NCI-H1417 treated with DMSO at 0.1 percent for 48 hours (cell line): ENCODE results near the gene C1orf87.

ENCODE experiments used
- DNase-seq: peaks from one replicate; lab custom pipeline; 2025; lab: John Stamatoyannopoulos, UW

The C1orf87 gene, protein sequence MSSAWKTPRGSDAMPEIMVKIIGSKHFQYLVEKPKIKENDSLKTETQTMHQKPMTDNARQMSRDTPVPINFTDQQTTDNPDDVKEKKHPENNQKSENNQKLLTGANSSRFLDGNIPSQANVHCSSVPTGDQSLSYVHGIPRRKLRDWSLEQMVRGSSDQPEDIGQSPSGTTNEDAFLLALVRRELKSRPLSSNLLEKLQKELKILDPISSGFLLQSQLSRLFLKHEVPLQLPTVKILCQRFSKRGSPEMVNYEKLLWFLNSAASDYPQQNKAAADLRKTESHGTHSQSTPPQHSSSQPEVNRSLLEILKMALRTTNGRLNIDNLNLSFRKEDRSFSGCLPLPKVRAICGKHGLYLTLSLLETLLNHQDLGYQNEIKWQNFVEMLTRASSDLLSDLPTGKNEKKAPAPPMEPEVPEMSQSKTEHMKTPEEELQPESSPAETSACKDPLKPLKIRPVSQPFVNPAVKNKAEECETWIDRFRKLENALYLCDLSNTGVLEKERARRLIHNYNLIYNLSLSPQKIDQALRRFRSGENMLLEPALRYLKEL

DNA sequence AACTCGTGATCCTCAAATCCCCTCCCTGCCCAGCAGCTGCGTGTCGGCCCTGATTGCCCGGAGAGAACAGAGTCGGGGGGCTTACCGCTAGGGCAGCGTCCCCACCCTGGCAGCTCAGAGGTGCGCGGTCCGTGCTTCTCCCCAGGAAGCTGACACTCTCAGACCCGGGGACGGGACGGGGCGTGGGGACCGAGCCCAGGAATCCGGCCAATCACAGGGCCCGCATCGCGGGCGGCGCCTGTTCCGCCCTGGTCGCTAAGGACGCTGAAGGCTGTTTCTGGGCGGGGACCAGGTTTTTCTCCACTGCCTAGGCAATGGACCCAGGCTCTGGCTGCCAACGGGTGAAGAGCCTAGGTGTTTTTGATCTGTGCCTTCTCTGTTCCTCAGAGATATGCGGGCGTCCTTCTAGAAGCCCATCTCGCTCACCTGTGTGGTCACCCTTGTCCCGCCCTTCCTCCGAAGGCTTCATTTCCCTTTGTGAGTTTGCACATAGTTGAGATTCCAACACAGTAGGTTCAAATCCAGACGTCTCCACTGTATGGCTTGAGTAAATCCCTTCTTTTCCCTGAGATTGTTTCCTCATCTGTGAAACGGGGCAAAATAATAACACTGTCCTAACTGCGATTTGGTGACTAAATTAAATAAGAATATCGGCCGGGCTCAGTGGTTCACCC, at the start of gene C1orf87:
Gene C1orf87 (minus strand): TSS at position 166 of the 674 bp plus-strand sequence. CDS start 1,127 bp downstream, outside the sequence.
- DNase-seq = no peak

- no peak for DNase-seq
Measured at GRCh38 chr1:60118085-60118484, 44.5 kb upstream of the C1orf87 start.

DNA sequence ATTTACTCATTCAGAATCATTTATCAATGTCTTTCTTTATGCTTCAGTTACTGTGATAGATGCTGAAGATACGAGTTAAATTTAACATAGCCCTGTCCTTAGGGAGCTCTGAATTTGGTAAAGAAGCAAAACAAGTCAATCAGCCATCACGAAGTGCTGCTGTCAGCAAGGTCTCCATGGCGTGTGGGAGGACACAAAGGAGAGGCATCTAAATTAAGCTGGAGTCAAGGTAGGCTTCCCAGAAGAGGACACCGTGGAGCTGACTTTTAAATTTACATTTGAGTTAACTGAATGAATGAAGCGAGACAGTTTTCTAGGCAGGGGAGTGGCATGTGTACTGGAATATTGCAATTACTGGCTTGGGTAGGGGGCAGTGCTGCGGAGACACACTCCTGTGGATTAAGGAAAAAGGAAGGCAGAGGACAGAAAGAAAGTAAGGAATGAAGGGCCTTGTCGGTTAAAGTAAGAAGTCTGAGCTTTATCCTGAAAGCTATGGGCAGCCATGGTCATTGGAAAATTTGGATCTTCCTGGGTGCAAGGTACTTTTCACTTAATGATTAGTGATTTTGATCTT, 41.3 kb upstream of the C1orf87 start:
- no peak for DNase-seq

DNA sequence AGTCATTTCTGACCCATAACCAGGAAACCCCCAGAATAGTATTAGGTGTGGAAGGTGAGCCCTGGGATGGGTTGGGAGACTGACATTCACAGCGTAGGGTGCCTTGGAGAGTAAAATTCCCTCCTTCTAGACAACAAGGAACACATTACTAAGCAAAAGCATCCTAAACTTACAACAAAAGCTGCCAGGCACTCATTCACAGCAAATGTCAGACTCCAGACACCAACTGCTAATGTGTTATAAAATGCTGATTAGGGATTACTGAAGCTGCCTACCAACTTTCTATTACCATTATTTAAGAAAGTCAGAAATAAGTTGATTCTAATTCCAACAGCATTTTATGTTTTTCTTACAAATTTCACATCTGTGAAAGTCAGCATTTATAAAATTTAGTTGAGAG, 40.0 kb upstream of the C1orf87 start:
- no peak for DNase-seq

GRCh38 chr1:60113028-60113427, 39.5 kb upstream of the C1orf87 start:
- no peak for DNase-seq

- DNase-seq = no peak
Measured at GRCh38 chr1:60111716-60112115, 38.1 kb upstream of the C1orf87 start.

DNA sequence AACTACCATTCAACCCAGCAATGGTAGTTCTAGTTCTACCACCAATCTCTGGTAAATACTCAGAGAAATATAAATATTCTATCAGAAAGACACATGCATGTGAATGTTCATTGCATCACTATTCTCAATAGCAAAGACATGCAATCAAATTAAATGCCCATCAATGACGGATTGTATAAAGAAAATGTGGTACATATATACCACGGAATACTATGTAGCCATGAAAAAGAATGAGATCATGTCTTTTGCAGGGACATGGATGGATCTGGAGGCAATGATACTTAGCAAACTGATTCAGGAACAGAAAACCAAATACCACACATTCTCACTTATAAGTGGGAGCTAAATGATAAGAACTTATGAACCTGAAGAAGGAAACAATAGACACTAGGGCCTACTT, 37.5 kb upstream of the C1orf87 start:
- no peak for DNase-seq

DNA sequence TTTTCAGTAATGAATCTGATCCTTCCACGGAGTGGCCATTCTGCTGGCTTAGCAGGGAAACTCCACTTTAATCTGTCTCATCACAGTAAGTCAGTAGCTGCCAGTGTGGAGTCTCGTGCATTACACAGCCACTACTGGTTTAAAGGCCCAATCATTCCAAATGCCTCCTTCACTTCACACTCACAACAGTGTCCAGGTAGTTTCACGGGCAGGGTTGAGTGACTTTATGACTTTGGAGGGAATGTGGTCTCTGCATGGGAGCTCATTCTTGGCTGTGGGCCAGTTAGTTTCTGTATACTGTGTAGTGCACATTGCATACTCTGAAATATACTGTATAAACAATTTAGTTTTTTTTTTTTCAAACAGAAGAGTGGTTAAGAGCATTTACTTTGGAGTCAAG, 34.6 kb upstream of the C1orf87 start:
- DNase-seq = no peak

GRCh38 chr1:60103186-60103585, 29.6 kb upstream of the C1orf87 start:
- no peak for DNase-seq

DNA sequence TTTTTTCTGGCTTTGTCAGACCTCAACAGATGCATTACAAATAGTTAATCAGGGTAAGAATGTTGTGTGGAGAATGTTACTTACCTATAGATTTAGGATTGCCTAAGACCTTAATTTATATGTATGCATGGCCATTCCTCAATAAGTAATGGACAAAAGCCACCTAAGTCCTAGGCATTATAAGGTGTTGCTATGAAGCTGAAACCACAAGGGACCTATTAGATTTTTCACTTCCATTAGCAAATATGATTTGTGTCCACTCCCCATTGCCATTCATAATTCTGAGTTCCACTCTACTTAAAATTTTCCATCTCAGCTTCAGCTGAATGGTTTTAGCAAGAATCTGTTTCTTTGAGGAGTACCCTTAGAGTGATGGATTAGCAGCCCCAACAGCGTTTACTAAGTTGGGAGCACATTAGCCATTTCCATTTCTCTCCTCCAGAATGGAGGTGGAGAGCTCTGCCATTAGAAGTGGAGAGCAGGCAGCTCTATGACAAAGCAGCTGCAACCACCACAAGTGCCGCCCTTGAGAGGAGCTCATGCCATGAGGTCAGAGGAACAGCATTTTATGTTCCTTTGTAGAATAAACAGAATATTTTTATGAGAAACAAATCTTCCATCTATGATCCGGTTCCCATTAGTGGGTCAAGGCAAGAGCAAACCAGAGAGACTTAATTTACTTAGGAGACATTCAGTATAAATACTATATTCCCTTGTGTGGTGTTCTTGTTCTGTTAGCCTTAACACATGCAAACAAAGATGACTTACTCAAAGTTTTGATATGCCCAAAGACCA, 28.9 kb upstream of the C1orf87 start:
- DNase-seq = no peak

DNA sequence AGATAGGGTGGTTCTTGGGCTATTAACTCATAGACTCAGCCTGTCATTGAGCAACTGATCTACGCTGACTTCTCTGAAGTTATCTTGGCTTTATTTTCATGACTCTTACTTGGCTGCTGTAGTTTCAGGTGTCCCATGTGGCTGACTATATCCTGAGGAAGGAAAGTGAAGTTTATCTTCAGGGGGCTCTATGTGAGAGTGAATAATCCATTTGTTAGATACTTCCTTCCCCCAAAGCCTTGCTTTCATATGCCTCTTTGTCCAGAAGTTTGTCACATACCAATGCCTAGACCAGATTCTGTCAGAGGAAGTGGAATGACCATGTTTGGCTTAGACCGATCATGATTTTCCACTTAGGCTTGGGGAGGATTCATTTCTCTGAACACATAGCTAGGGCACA, 27.9 kb upstream of the C1orf87 start:
- no peak for DNase-seq

GRCh38 chr1:60091195-60091715, 17.7 kb upstream of the C1orf87 start:
- no peak for DNase-seq

- DNase-seq = no peak
Measured at GRCh38 chr1:60090655-60091054, 17.1 kb upstream of the C1orf87 start.

DNA sequence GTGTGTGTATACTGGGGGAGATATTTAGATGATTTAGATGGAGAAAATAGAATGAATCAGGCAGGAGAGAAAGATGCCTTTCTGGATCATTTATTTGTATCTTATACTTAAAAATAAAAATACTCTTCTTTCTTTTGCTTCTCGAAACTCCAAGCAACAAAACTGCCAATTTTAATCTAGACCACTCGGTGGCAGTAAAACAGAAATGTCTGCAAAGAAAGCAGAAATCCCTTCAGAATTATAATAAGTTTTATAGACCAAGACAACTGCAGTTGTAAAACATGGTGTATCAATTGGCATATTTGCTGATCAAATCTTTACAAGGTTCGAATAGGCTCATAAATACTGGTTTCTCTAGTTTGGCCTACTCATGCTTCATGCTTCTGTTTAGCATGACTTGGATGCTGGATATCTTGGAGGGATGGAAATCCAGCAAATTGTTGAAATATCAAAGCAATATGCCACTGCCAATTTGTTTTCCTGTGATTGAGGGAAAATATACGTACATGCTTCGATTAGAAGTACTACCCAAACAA, 15.1 kb upstream of the C1orf87 start:
- no peak for DNase-seq

GRCh38 chr1:60087681-60088080, 14.1 kb upstream of the C1orf87 start:
- DNase-seq = no peak

DNA sequence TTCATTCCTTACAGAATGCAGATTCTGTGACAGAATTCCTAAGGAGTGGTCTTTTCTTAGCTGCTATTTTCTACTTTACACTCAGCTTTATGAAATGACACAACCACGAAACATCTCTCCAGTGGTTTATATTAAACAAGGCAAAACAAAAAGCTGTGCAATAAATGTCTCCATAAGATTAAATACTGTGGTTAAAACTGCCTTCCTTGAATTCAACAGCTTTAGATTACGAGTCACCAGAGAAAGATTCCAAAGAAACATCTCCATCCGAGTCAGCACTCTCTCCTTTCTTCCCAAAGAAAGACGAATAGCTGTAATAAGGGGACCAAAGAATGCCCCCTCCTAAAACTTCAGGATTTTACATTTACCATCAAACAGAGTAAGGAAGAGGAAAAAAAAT, 4.6 kb upstream of the C1orf87 start:
- no peak for DNase-seq

DNA sequence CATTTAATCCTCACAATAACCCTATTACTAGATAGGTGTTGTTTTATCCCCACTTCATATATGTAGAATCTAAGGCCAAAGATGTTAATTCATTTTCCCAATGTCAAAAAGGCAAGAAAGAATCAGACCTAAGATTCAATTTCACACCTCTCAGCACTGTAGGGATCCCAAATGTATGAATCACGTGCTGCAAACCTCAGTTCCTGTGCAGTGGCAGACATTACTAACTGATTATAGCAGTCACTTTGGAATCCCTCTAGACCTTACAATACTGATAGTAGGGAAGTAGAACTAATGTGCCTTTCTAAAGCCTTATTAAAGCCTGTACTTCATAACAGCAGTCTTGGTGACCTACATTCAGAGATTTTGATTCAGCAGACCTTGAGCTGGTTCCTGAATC, 2.3 kb downstream of the C1orf87 start:
- DNase-seq = no peak

DNA sequence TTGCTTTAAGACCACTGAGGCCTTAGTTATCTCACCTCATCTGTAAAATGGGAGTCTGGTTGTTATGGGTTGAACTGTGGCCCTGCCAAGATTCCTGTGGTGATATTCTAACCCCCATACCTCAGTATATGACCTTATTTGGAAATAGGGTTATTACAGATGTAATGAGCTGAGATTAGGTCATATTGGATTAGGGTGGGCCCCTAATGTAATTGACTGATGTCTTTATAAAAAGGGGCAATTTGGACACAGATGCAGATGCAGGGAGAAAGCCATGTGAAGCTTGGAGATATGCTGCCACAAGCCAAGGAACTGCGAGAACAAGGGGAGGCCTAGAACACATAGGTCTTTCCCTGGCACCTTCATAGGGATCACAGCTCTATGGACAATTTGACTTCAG, 3.9 kb downstream of the C1orf87 start:
- DNase-seq = no peak

- no peak for DNase-seq
Measured at GRCh38 chr1:60068393-60069045, 5.1 kb downstream of the C1orf87 start.

DNA sequence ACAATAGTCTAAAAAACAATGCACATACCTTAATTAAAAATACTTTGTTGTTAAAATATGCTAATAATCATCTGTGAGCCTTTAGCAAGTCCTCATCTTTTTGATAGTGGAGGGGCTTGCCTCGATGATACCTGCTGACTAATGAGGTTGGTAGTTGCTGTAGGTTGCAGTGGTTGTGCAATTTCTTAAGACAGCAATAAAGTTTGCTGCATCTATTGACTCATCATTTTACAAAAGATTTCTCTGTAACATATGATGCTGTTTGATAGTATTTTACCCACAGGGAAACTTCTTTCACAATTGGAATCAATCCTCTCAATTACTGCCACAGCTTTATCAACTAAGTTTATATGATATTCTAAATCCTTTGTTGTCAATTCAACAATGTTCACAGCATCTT, 7.6 kb downstream of the C1orf87 start:
- no peak for DNase-seq

DNA sequence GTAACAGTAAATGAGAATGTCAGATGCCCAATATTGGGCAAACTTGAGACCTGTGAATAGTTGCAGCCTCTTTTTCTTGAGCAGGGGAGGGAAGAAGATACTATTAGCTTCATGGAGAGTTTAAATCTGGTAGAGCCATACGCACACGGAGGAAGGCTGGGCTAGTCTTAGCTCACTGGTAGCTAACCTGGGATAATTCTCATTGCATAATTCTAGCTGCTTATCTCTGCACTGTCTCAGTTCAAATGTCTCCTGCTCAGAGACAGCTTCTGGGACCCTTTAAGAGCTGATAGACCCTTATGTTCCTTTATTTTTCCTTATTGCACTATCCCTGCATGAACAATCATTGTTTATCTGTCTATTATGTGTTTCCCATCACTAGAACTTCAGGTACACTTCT, 8.4 kb downstream of the C1orf87 start:
- no peak for DNase-seq
